ENCODE results near the gene PRR23C.
"Not testable (repeated sequence)": the region's sequence is repeated elsewhere in the genome, so short reads cannot be mapped to it uniquely, and the experiment has no call there.

PRR23C gene

GRCh38 chr3:139062918-139063317, 18.2 kb upstream of the PRR23C start:
- no CpG with 5 or more reads among the region's 1 CpG for WGBS (ENCODE audit: insufficient coverage)
- H3K9me3 ChIP-seq (ENCODE audit: control extremely low read depth in 1 of 5, control insufficient read depth in 4 of 5, insufficient read depth in 2 of 5, low read depth in 1 of 5, low read length in 4 of 5), result no peaks in the 10 kb centered on the region

GRCh38 chr3:139052802-139053600, 8.3 kb upstream of the PRR23C start:
- Histone ChIP-seq H3K4me1 (ENCODE audit: control extremely low read depth in 1 of 4, control insufficient read depth in 4 of 4, insufficient read depth in 4 of 4, low read length in 3 of 4) (no peaks in the 10 kb centered on the region), H3K27ac (ENCODE audit: insufficient read depth in 1 of 2, low read depth in 1 of 2, low read length in 2 of 2, poor library complexity in 1 of 2, severe bottlenecking in 2 of 2) (no peak overlapping the region), H3K27me3 (replicated peaks in 2 of 5; ENCODE audit: control insufficient read depth in 4 of 5, insufficient read depth in 5 of 5, low read length in 4 of 5) (no peaks in the 10 kb centered on the region), H3K36me3 (ENCODE audit: control insufficient read depth in 4 of 4, insufficient read depth in 4 of 4, low read length in 3 of 4) (no peaks in the 10 kb centered on the region), H3K4me3 (ENCODE audit: control insufficient read depth in 1 of 7, extremely low read depth in 1 of 7, insufficient read depth in 4 of 7, low read depth in 2 of 7, low read length in 6 of 7) (no peak overlapping the region), H3K9me3 (ENCODE audit: control extremely low read depth in 1 of 5, control insufficient read depth in 4 of 5, insufficient read depth in 2 of 5, low read depth in 1 of 5, low read length in 4 of 5) (peaks cover 2 to 24% (median 4%) of the 10 kb centered on the region in 5 experiments)
- ChIA-PET POLR2A (interaction anchor here (0.7 kb wide), 1 partner anchor 1491 kb away, joined by 3 read pairs; no protein-coding TSS in a partner anchor), CTCF (no interaction called here)
- WGBS (ENCODE audit: insufficient coverage), result no CpG with 5 or more reads among the region's 2 CpGs
- no peak for DNase-seq

More at GRCh38 chr3:139062918-139063317, 18.2 kb upstream of the PRR23C start:
- no peaks in the 10 kb centered on the region for H3K4me1 ChIP-seq (ENCODE audit: control extremely low read depth in 1 of 4, control insufficient read depth in 4 of 4, insufficient read depth in 4 of 4, low read length in 3 of 4)
- no peak overlapping the region for H3K4me3 ChIP-seq (ENCODE audit: control insufficient read depth in 1 of 7, extremely low read depth in 1 of 7, insufficient read depth in 4 of 7, low read depth in 2 of 7, low read length in 6 of 7)
- no peak for DNase-seq
- H3K27me3 ChIP-seq (replicated peaks in 2 of 5; ENCODE audit: control insufficient read depth in 4 of 5, insufficient read depth in 5 of 5, low read length in 4 of 5), result no peaks in the 10 kb centered on the region
- no peak overlapping the region for H3K27ac ChIP-seq (ENCODE audit: insufficient read depth in 1 of 2, low read depth in 1 of 2, low read length in 2 of 2, poor library complexity in 1 of 2, severe bottlenecking in 2 of 2)
- ChIA-PET POLR2A (no interaction called here), CTCF (no interaction called here)
- no peaks in the 10 kb centered on the region for H3K36me3 ChIP-seq (ENCODE audit: control insufficient read depth in 4 of 4, insufficient read depth in 4 of 4, low read length in 3 of 4)

DNA sequence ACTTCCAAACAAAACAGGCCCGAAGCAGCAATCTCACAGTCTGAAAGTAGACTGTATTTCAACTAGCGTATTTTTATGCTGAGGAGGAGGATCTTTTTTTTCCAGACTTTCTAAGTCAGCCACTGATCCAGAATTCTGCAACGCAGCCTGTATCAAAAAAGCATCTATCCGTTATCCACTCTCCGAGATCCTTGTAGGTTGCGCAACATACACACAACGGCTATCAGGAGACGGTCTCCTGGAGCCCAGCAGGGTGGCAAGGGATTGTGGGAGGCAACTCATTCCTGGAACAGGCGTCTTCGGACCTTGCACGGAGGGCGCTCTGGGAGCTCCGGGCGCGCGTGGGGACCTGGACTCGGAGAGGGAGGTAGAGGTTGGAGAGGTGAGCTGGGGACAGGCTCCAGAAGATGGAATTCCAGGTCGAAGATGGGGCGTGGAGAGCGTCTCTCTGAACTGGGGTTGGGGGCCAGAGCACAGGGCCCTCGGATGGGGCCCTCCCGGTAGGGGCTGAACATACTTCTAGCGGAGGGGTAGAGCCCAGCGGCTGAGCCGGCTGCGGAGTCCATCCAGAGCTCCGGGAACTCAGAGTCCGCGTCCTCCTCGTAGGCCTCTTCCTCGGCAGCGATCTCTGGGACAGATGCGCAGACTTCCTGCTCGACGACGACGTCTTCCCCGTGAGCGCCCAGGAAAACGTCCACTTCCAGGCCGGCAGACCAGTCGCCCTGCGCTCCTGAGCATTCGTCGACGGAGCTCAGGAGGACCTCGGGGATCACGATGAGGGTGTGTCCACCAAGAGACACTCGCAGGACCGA, 932 bp downstream of the PRR23C start:
- no peak for DNase-seq
- H3K27ac ChIP-seq (ENCODE audit: insufficient read depth in 1 of 2, low read depth in 1 of 2, low read length in 2 of 2, poor library complexity in 1 of 2, severe bottlenecking in 2 of 2), result no peak overlapping the region
- H3K9me3 ChIP-seq (ENCODE audit: control extremely low read depth in 1 of 5, control insufficient read depth in 4 of 5, insufficient read depth in 2 of 5, low read depth in 1 of 5, low read length in 4 of 5), result peaks cover 0 to 26% (median 21%) of the 10 kb centered on the region in 5 experiments
- 80% methylated on average over 47 of the region's 50 CpGs for WGBS (ENCODE audit: insufficient coverage)
- CTCF ChIA-PET, result no interaction called here
- H3K36me3 ChIP-seq (ENCODE audit: control insufficient read depth in 4 of 4, insufficient read depth in 4 of 4, low read length in 3 of 4), result no peaks in the 10 kb centered on the region
- peaks cover 0 to 19% (median 4%) of the 10 kb centered on the region in 5 experiments for H3K27me3 ChIP-seq (replicated peaks in 2 of 5; ENCODE audit: control insufficient read depth in 4 of 5, insufficient read depth in 5 of 5, low read length in 4 of 5)
- H3K4me3 ChIP-seq (ENCODE audit: control insufficient read depth in 1 of 7, extremely low read depth in 1 of 7, insufficient read depth in 4 of 7, low read depth in 2 of 7, low read length in 6 of 7), result no peak overlapping the region
- no peaks in the 10 kb centered on the region for H3K4me1 ChIP-seq (ENCODE audit: control extremely low read depth in 1 of 4, control insufficient read depth in 4 of 4, insufficient read depth in 4 of 4, low read length in 3 of 4)
- POLR2A ChIA-PET, result no interaction called here

- WGBS (ENCODE audit: insufficient coverage), result 92% methylated on average over 3 of the region's 6 CpGs
- no peak overlapping the region for H3K27ac ChIP-seq (ENCODE audit: insufficient read depth in 1 of 2, low read depth in 1 of 2, low read length in 2 of 2, poor library complexity in 1 of 2, severe bottlenecking in 2 of 2)
- DNase-seq, result no peak
- H3K27me3 ChIP-seq (replicated peaks in 2 of 5; ENCODE audit: control insufficient read depth in 4 of 5, insufficient read depth in 5 of 5, low read length in 4 of 5), result peaks cover 0 to 4% (median 0%) of the 10 kb centered on the region in 5 experiments
- no peak overlapping the region for H3K4me3 ChIP-seq (ENCODE audit: control insufficient read depth in 1 of 7, extremely low read depth in 1 of 7, insufficient read depth in 4 of 7, low read depth in 2 of 7, low read length in 6 of 7)
- POLR2A ChIA-PET, result no interaction called here
- H3K4me1 ChIP-seq (ENCODE audit: control extremely low read depth in 1 of 4, control insufficient read depth in 4 of 4, insufficient read depth in 4 of 4, low read length in 3 of 4), result no peaks in the 10 kb centered on the region
- CTCF ChIA-PET, result no interaction called here
- no peaks in the 10 kb centered on the region for H3K9me3 ChIP-seq (ENCODE audit: control extremely low read depth in 1 of 5, control insufficient read depth in 4 of 5, insufficient read depth in 2 of 5, low read depth in 1 of 5, low read length in 4 of 5)
- H3K36me3 ChIP-seq (ENCODE audit: control insufficient read depth in 4 of 4, insufficient read depth in 4 of 4, low read length in 3 of 4), result no peaks in the 10 kb centered on the region
Observed at GRCh38 chr3:139037478-139037877, 7.2 kb downstream of the PRR23C start.

GRCh38 chr3:139032326-139033002, 12.2 kb downstream of the PRR23C start:
- CTCF ChIA-PET, result interaction anchor here (0.7 kb wide), 1 partner anchor 1608 kb away, joined by 3 read pairs; no protein-coding TSS in a partner anchor
- POLR2A ChIA-PET, result no interaction called here

DNA sequence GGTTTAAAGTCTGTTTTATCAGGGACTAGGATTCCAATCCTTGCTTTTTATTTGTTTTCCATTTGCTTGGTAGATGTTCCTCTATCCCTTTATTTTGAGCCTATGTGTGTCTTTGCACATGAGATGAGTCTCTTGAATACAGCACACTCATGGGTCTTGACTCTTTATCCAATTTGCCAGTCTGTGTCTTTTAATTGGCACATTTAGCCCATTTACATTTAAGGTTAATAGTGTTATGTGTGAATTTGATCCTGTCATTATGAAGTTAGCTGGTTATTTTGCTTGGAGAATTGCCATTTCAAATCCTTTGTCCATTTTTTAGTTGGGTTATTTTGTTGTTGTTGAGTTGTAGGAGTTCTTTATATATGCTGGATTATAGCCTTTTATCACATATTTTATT, 14.1 kb downstream of the PRR23C start:
- DNase-seq; CTCF ChIA-PET; H3K27me3 ChIP-seq (replicated peaks in 2 of 5; ENCODE audit: control insufficient read depth in 4 of 5, insufficient read depth in 5 of 5, low read length in 4 of 5); POLR2A ChIA-PET; H3K36me3 ChIP-seq (ENCODE audit: control insufficient read depth in 4 of 4, insufficient read depth in 4 of 4, low read length in 3 of 4); H3K4me1 ChIP-seq (ENCODE audit: control extremely low read depth in 1 of 4, control insufficient read depth in 4 of 4, insufficient read depth in 4 of 4, low read length in 3 of 4); H3K4me3 ChIP-seq (ENCODE audit: control insufficient read depth in 1 of 7, extremely low read depth in 1 of 7, insufficient read depth in 4 of 7, low read depth in 2 of 7, low read length in 6 of 7); H3K27ac ChIP-seq (ENCODE audit: insufficient read depth in 1 of 2, low read depth in 1 of 2, low read length in 2 of 2, poor library complexity in 1 of 2, severe bottlenecking in 2 of 2); H3K9me3 ChIP-seq (ENCODE audit: control extremely low read depth in 1 of 5, control insufficient read depth in 4 of 5, insufficient read depth in 2 of 5, low read depth in 1 of 5, low read length in 4 of 5): not testable (repeated sequence)

More at GRCh38 chr3:139032326-139033002, 12.2 kb downstream of the PRR23C start:
- 100% methylated on average over 1 of the region's 2 CpGs for WGBS (ENCODE audit: insufficient coverage)
- no peak for DNase-seq
- H3K27ac ChIP-seq (ENCODE audit: insufficient read depth in 1 of 2, low read depth in 1 of 2, low read length in 2 of 2, poor library complexity in 1 of 2, severe bottlenecking in 2 of 2), result no peak overlapping the region
- H3K27me3 ChIP-seq (replicated peaks in 2 of 5; ENCODE audit: control insufficient read depth in 4 of 5, insufficient read depth in 5 of 5, low read length in 4 of 5), result no peaks in the 10 kb centered on the region
- H3K4me1 ChIP-seq (ENCODE audit: control extremely low read depth in 1 of 4, control insufficient read depth in 4 of 4, insufficient read depth in 4 of 4, low read length in 3 of 4), result no peaks in the 10 kb centered on the region
- H3K4me3 ChIP-seq (ENCODE audit: control insufficient read depth in 1 of 7, extremely low read depth in 1 of 7, insufficient read depth in 4 of 7, low read depth in 2 of 7, low read length in 6 of 7), result no peak overlapping the region
- no peaks in the 10 kb centered on the region for H3K36me3 ChIP-seq (ENCODE audit: control insufficient read depth in 4 of 4, insufficient read depth in 4 of 4, low read length in 3 of 4)
- H3K9me3 ChIP-seq (ENCODE audit: control extremely low read depth in 1 of 5, control insufficient read depth in 4 of 5, insufficient read depth in 2 of 5, low read depth in 1 of 5, low read length in 4 of 5), result peaks cover 0 to 7% (median 0%) of the 10 kb centered on the region in 5 experiments

All from common myeloid progenitor, CD34-positive (primary cell).